ENCODE measurements around the gene LCT.
"Not testable (repeated sequence)": the region's sequence is repeated elsewhere in the genome, so short reads cannot be mapped to it uniquely, and the experiment has no call there.

The LCT gene

GRCh38 chr2:135815269-135815668 is 21.7 kb downstream of the LCT start:
- Histone ChIP-seq H3K4me2 (no peak overlapping the region), H3K27ac (no peak overlapping the region), H3K36me3 (no peaks in the 10 kb centered on the region), H3K9me3 (replicated peaks in 1 of 11) (peaks cover 0 to 9% (median 0%) of the 10 kb centered on the region in 11 experiments; a peak in 4 of 22 replicates), H3K4me1 (peaks cover 6 to 17% (median 10%) of the 10 kb centered on the region in 10 experiments), H4K20me1 (no peaks in the 10 kb centered on the region), H3K9ac (no peak overlapping the region), H3K4me3 (no peak overlapping the region), H3K27me3 (no peaks in the 10 kb centered on the region)
- no peak for TF ChIP-seq Cebpa-rat (IDR thresholded peaks at IDR 0.05)

GRCh38 chr2:135812907-135813511 is 24.0 kb downstream of the LCT start:
- peaks cover 0 to 4% (median 0%) of the 10 kb centered on the region in 11 experiments; a peak in 2 of 22 replicates for H3K36me3 ChIP-seq
- no peaks in the 10 kb centered on the region for H3K4me1 ChIP-seq
- no peak overlapping the region for H3K9ac ChIP-seq
- no peaks in the 10 kb centered on the region for H4K20me1 ChIP-seq
- H3K27ac ChIP-seq, result no peak overlapping the region
- no peak overlapping the region for H3K4me3 ChIP-seq
- no peak for TF ChIP-seq Cebpa-rat (IDR thresholded peaks at IDR 0.05)
- no peaks in the 10 kb centered on the region for H3K27me3 ChIP-seq
- H3K4me2 ChIP-seq, result no peak overlapping the region
- H3K9me3 ChIP-seq (replicated peaks in 1 of 11), result peaks cover 0 to 10% (median 0%) of the 10 kb centered on the region in 11 experiments; a peak in 4 of 22 replicates

GRCh38 chr2:135807874-135808273 is 29.1 kb downstream of the LCT start:
- not testable (repeated sequence) for H3K27ac ChIP-seq; H3K36me3 ChIP-seq; H3K4me3 ChIP-seq; H3K9ac ChIP-seq; H3K4me2 ChIP-seq; H3K4me1 ChIP-seq; H3K9me3 ChIP-seq (replicated peaks in 1 of 11); H4K20me1 ChIP-seq; H3K27me3 ChIP-seq

- peaks cover 0 to 13% (median 4%) of the 10 kb centered on the region in 11 experiments; a peak in 5 of 22 replicates for H3K36me3 ChIP-seq
- peaks cover 29 to 36% (median 34%) of the 10 kb centered on the region in 11 experiments for H3K9me3 ChIP-seq (replicated peaks in 1 of 11)
- no peaks in the 10 kb centered on the region for H4K20me1 ChIP-seq
- H3K27me3 ChIP-seq, result no peaks in the 10 kb centered on the region
- peaks cover 0 to 10% (median 4%) of the 10 kb centered on the region in 10 experiments; a peak in 10 of 20 replicates for H3K4me1 ChIP-seq
- no peak overlapping the region for H3K4me2 ChIP-seq
- no peak for TF ChIP-seq Cebpa-rat (IDR thresholded peaks at IDR 0.05)
- no peak overlapping the region for H3K27ac ChIP-seq
- no peak overlapping the region for H3K9ac ChIP-seq
- no peak overlapping the region for H3K4me3 ChIP-seq
Measured at GRCh38 chr2:135803278-135803677, 33.7 kb downstream of the LCT start.

- Histone ChIP-seq H3K27me3 (no peaks in the 10 kb centered on the region), H3K4me2 (no peak overlapping the region), H3K27ac (no peak overlapping the region), H3K4me1 (peaks cover 0 to 17% (median 8%) of the 10 kb centered on the region in 10 experiments; a peak in 10 of 20 replicates), H3K36me3 (peaks cover 0 to 13% (median 4%) of the 10 kb centered on the region in 11 experiments; a peak in 5 of 22 replicates), H4K20me1 (no peaks in the 10 kb centered on the region), H3K9ac (no peak overlapping the region), H3K4me3 (no peak overlapping the region), H3K9me3 (replicated peaks in 1 of 11) (peaks cover 29 to 36% (median 34%) of the 10 kb centered on the region in 11 experiments)
- no peak for TF ChIP-seq Cebpa-rat (IDR thresholded peaks at IDR 0.05)
Measured at GRCh38 chr2:135802350-135802749, 34.6 kb downstream of the LCT start.

- no peak for TF ChIP-seq Cebpa-rat (IDR thresholded peaks at IDR 0.05)
- Histone ChIP-seq H3K4me3 (no peak overlapping the region; a peak in 1 of 20 replicates), H4K20me1 (no peaks in the 10 kb centered on the region), H3K4me1 (peaks cover 0 to 17% (median 8%) of the 10 kb centered on the region in 10 experiments; a peak in 10 of 20 replicates), H3K9me3 (replicated peaks in 1 of 11) (peaks cover 29 to 36% (median 34%) of the 10 kb centered on the region in 11 experiments), H3K27ac (no peak overlapping the region), H3K4me2 (no peak overlapping the region), H3K36me3 (peaks cover 0 to 13% (median 4%) of the 10 kb centered on the region in 11 experiments; a peak in 5 of 22 replicates), H3K27me3 (no peaks in the 10 kb centered on the region), H3K9ac (no peak overlapping the region)
Measured at GRCh38 chr2:135800513-135801460, 36.2 kb downstream of the LCT start.

- peaks cover 29 to 36% (median 34%) of the 10 kb centered on the region in 11 experiments for H3K9me3 ChIP-seq (replicated peaks in 1 of 11)
- H3K36me3 ChIP-seq, result peaks cover 0 to 13% (median 4%) of the 10 kb centered on the region in 11 experiments; a peak in 5 of 22 replicates
- H3K27me3 ChIP-seq, result no peaks in the 10 kb centered on the region
Measured at GRCh38 chr2:135799738-135800137, 37.2 kb downstream of the LCT start.

GRCh38 chr2:135798762-135799161 is 38.2 kb downstream of the LCT start:
- no peak overlapping the region for H3K9ac ChIP-seq
- H3K4me3 ChIP-seq, result no peak overlapping the region
- H3K27ac ChIP-seq, result no peak overlapping the region
- no peak for TF ChIP-seq Cebpa-rat (IDR thresholded peaks at IDR 0.05)
- H3K9me3 ChIP-seq (replicated peaks in 1 of 11), result peaks cover 29 to 36% (median 34%) of the 10 kb centered on the region in 11 experiments
- H3K27me3 ChIP-seq, result no peaks in the 10 kb centered on the region
- peaks cover 10 to 23% (median 18%) of the 10 kb centered on the region in 10 experiments; a peak in 19 of 20 replicates for H3K4me1 ChIP-seq
- H4K20me1 ChIP-seq, result no peaks in the 10 kb centered on the region
- H3K36me3 ChIP-seq, result peaks cover 0 to 13% (median 4%) of the 10 kb centered on the region in 11 experiments; a peak in 5 of 22 replicates
- H3K4me2 ChIP-seq, result peak overlapping the region in 5 of 11 experiments; percentile 3 to 49 (median 18); a peak in 3 of 22 replicates

More at GRCh38 chr2:135799738-135800137, 37.2 kb downstream of the LCT start:
- H3K27ac ChIP-seq, result no peak overlapping the region
- H3K9ac ChIP-seq, result no peak overlapping the region
- H3K4me1 ChIP-seq, result peaks cover 5 to 18% (median 13%) of the 10 kb centered on the region in 10 experiments; a peak in 19 of 20 replicates
- no peaks in the 10 kb centered on the region for H4K20me1 ChIP-seq
- H3K4me2 ChIP-seq, result no peak overlapping the region
- TF ChIP-seq Cebpa-rat (IDR thresholded peaks at IDR 0.05), result no peak
- H3K4me3 ChIP-seq, result no peak overlapping the region

- H3K9me3 ChIP-seq (replicated peaks in 1 of 11), result peaks cover 29 to 36% (median 34%) of the 10 kb centered on the region in 11 experiments
- H3K4me2 ChIP-seq, result peak overlapping the region in 5 of 11 experiments; percentile 3 to 49 (median 18); a peak in 3 of 22 replicates
Measured at GRCh38 chr2:135798275-135798705, 38.7 kb downstream of the LCT start.

More at GRCh38 chr2:135798275-135798705, 38.7 kb downstream of the LCT start:
- no peak overlapping the region for H3K27ac ChIP-seq
- H3K4me1 ChIP-seq, result peaks cover 10 to 23% (median 18%) of the 10 kb centered on the region in 10 experiments; a peak in 19 of 20 replicates
- H3K4me3 ChIP-seq, result no peak overlapping the region
- H3K36me3 ChIP-seq, result peaks cover 0 to 13% (median 4%) of the 10 kb centered on the region in 11 experiments; a peak in 5 of 22 replicates
- no peak overlapping the region for H3K9ac ChIP-seq
- H3K27me3 ChIP-seq, result no peaks in the 10 kb centered on the region
- no peak for TF ChIP-seq Cebpa-rat (IDR thresholded peaks at IDR 0.05)
- H4K20me1 ChIP-seq, result no peaks in the 10 kb centered on the region

Data from BLaER1 treated with 17β-estradiol and CSF1 and Interleukin-3, amounts not matched to agents 10 nM and 100 nM (cell line).